ENCODE measurements around the gene FARS2.

DNA sequence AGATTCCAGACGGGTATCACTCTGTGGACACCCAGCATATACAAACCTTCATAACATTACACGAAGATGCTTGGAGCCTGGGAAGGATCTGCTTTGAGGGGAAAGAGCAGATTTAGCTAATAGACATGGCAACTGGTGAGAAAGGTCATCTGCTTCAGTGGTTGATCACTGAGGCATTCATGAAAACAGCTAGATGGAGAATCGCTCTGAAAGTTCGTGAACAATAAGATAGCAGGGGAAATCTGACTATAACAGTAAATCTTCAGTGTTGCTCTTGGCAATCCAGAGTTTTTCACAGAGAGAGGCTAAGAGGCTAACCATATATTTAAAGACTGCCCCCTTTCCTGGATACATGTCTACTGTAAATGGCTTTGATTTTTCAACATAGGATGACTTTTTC, 245.3 kb downstream of the FARS2 start:
- TF ChIP-seq EP300 (IDR thresholded peaks at IDR 0.05) (no peak), POLR2A (IDR thresholded peaks at IDR 0.05) (no peak)
- TF ChIP-seq, protein P1, sequence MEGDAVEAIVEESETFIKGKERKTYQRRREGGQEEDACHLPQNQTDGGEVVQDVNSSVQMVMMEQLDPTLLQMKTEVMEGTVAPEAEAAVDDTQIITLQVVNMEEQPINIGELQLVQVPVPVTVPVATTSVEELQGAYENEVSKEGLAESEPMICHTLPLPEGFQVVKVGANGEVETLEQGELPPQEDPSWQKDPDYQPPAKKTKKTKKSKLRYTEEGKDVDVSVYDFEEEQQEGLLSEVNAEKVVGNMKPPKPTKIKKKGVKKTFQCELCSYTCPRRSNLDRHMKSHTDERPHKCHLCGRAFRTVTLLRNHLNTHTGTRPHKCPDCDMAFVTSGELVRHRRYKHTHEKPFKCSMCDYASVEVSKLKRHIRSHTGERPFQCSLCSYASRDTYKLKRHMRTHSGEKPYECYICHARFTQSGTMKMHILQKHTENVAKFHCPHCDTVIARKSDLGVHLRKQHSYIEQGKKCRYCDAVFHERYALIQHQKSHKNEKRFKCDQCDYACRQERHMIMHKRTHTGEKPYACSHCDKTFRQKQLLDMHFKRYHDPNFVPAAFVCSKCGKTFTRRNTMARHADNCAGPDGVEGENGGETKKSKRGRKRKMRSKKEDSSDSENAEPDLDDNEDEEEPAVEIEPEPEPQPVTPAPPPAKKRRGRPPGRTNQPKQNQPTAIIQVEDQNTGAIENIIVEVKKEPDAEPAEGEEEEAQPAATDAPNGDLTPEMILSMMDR (IDR thresholded peaks at IDR 0.05): no peak
